ENCODE results near the gene CEP97. TPM values are rescaled to one million over a fixed set of nuclear protein-coding genes. Genes with fewer than 3 reads are reported as not detected.

CEP97 gene
- total and polyA plus RNA-seq, 2 experiments from 2014 or later = 4.1 to 9.0 TPM

DNA sequence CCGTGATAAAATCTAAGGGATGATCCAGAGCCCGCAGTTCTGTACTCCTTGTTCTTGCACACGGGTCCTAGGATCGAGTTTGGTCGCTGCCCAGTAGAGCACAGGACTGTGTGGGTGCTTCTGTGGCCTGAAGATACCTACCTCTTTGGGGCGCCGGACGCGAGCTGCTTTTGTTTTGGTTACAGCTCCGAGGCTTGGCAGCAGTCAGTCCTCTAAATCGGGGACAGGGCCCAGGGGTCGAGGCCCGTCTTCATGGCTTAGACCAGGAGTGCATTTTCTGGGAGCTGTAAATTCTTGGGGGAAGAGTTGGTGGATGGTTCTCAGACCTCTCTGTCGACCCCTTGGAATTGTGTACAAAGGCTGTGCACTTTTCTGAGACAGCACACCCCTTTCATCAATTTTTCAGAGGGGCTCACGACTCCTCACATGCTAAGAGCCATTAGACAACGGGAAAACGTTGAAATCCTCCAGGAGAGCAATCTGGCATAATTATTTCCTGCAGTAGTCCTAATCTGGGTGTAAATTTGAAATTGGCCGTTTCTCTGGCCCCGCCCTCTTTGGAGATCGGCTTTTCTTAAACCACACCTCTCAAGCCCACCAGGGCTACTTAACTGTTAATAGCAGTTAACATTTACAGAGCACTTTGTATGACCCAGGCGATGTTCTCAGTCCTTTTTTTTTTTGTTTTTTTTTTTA is 928 bp downstream of the CEP97 start:
- Histone ChIP-seq H3K4me1 (ENCODE audit: insufficient read depth) (no peaks in the 10 kb centered on the region), H3K36me3 (replicated peaks; ENCODE audit: insufficient read depth, low read depth) (no peaks in the 10 kb centered on the region), H3K27ac (peak overlapping the region; percentile 41), H3K9me2 (replicated peaks; ENCODE audit: insufficient read depth) (no peaks in the 10 kb centered on the region), H3K9me3 (ENCODE audit: low read depth) (no peaks in the 10 kb centered on the region), H3K27me3 (no peaks in the 10 kb centered on the region), H2AFZ (peak overlapping the region; percentile 99), H4K20me1 (ENCODE audit: insufficient read depth, poor library complexity, severe bottlenecking) (no peaks in the 10 kb centered on the region), H3K4me2 (peak overlapping the region; percentile 86), H3K4me3 (peak overlapping the region; percentile 89), H3K79me2 (peaks cover 18% of the 10 kb centered on the region)
- TF ChIP-seq CTCF (IDR thresholded peaks at IDR 0.05; ENCODE audit: poor library complexity) = no peak
- no peak for TF ChIP-seq EZH2phosphoT487 (IDR thresholded peaks at IDR 0.05; ENCODE audit: low read depth, severe bottlenecking, unreplicated experiment)
- no peak for TF ChIP-seq EZH2 (IDR thresholded peaks at IDR 0.05; ENCODE audit: borderline replicate concordance)
- peak; percentile 36 for DNase-seq (ENCODE audit: low spot score)
- under 1% methylated on average over 21 of the region's 21 CpGs for WGBS (ENCODE audit: low lambda C conversion rate, missing lambda C conversion rate)

- no peak for DNase-seq (ENCODE audit: low spot score)
- no peaks in the 10 kb centered on the region for H3K36me3 ChIP-seq (replicated peaks; ENCODE audit: insufficient read depth, low read depth)
- H3K4me1 ChIP-seq (ENCODE audit: insufficient read depth) = no peaks in the 10 kb centered on the region
- H3K9me2 ChIP-seq (replicated peaks; ENCODE audit: insufficient read depth) = no peaks in the 10 kb centered on the region
- peak overlapping the region; percentile 86 for H3K4me2 ChIP-seq
- 49% methylated on average over 3 of the region's 3 CpGs for WGBS (ENCODE audit: low lambda C conversion rate, missing lambda C conversion rate)
- no peaks in the 10 kb centered on the region for H4K20me1 ChIP-seq (ENCODE audit: insufficient read depth, poor library complexity, severe bottlenecking)
- no peaks in the 10 kb centered on the region for H3K27me3 ChIP-seq
- H2AFZ ChIP-seq = peak overlapping the region; percentile 99
- H3K27ac ChIP-seq = no peak overlapping the region
- peak overlapping the region; percentile 89 for H3K4me3 ChIP-seq
- peaks cover 18% of the 10 kb centered on the region for H3K79me2 ChIP-seq
- no peaks in the 10 kb centered on the region for H3K9me3 ChIP-seq (ENCODE audit: low read depth)
- TF ChIP-seq EZH2phosphoT487 (IDR thresholded peaks at IDR 0.05; ENCODE audit: low read depth, severe bottlenecking, unreplicated experiment) (no peak), CTCF (IDR thresholded peaks at IDR 0.05; ENCODE audit: poor library complexity) (no peak), EZH2 (IDR thresholded peaks at IDR 0.05; ENCODE audit: borderline replicate concordance) (no peak)
Measured at GRCh38 chr3:101725890-101726275, 1.5 kb downstream of the CEP97 start.

- H3K9me3 ChIP-seq (ENCODE audit: low read depth) = no peaks in the 10 kb centered on the region
- H3K4me1 ChIP-seq (ENCODE audit: insufficient read depth) = no peaks in the 10 kb centered on the region
- no peak overlapping the region for H3K27ac ChIP-seq
- DNase-seq (ENCODE audit: low spot score) = no peak
- H3K36me3 ChIP-seq (replicated peaks; ENCODE audit: insufficient read depth, low read depth) = no peaks in the 10 kb centered on the region
- H3K9me2 ChIP-seq (replicated peaks; ENCODE audit: insufficient read depth) = no peaks in the 10 kb centered on the region
- 96% methylated on average over 5 of the region's 5 CpGs for WGBS (ENCODE audit: low lambda C conversion rate, missing lambda C conversion rate)
- no peaks in the 10 kb centered on the region for H4K20me1 ChIP-seq (ENCODE audit: insufficient read depth, poor library complexity, severe bottlenecking)
- H3K4me3 ChIP-seq = no peak overlapping the region
- TF ChIP-seq EZH2phosphoT487 (IDR thresholded peaks at IDR 0.05; ENCODE audit: low read depth, severe bottlenecking, unreplicated experiment) (no peak), CTCF (IDR thresholded peaks at IDR 0.05; ENCODE audit: poor library complexity) (no peak)
- H3K79me2 ChIP-seq = peaks cover 18% of the 10 kb centered on the region
- no peaks in the 10 kb centered on the region for H3K27me3 ChIP-seq
- no peak overlapping the region for H2AFZ ChIP-seq
- no peak overlapping the region for H3K4me2 ChIP-seq
Measured at GRCh38 chr3:101729586-101729985, 5.2 kb downstream of the CEP97 start.

All from hepatocyte (in vitro differentiated cells).